SK-N-SH (cell line): ENCODE measurements around the gene ZBTB14. TPM values are rescaled to one million over a fixed set of nuclear protein-coding genes. Genes with fewer than 3 reads are reported as not detected.

Source experiments
- CTCF ChIA-PET: fragments of 300-600, 350-600 bp; formaldehyde crosslinking; extraction: SDS; loops from one replicate; lab custom pipeline; 2021; lab: Yijun Ruan, JAX
- POLR2A ChIA-PET: fragments of 350-600 bp; sonication (Branson Sonifier 250); formaldehyde crosslinking; extraction: SDS; loops from one replicate; lab custom pipeline; 2020; ENCODE audit warnings: antibody characterized with exemption, inconsistent platforms; lab: Yijun Ruan, JAX
- DNase-seq: peaks from one replicate; pipeline ENCODE4 v3.0.0; 2012
- H2AFZ ChIP-seq: fragments of 200-600 bp; sonication (generic); 2 replicates; pipeline ENCODE4 v1.8.1; 2016; ENCODE audit warnings: antibody characterized with exemption, mild to moderate bottlenecking, low read depth
- H3F3A ChIP-seq: fragments of 200-600 bp; sonication (generic); replicated peaks from 2 replicates; pipeline ENCODE3; 2016; ENCODE audit warnings: antibody characterized with exemption, mild to moderate bottlenecking; ENCODE audit not compliant: insufficient read depth
- H3K27ac ChIP-seq, 2 experiments: fragments of 200-500 bp in 1 of 2; fragments of 200-600 bp in 1 of 2; sonication (Bioruptor generic) in 1 of 2; sonication (generic), shearing (Covaris generic) in 1 of 2; 2 replicates each; pipeline versions ENCODE4 v1.5.1 to v1.6.1; 2014 to 2016; ENCODE audit warnings: low read depth in 2 of 2, inconsistent platforms in 1 of 2, low read length in 1 of 2, mild to moderate bottlenecking in 1 of 2, mixed read lengths in 1 of 2
- H3K27me3 ChIP-seq: fragments of 200-600 bp; sonication (generic), shearing (Covaris generic); 2 replicates; pipeline ENCODE4 v1.6.1; 2016; ENCODE audit warnings: mixed run types; ENCODE audit not compliant: insufficient read depth
- H3K36me3 ChIP-seq, 2 experiments: fragments of 200-500 bp in 1 of 2; fragments of 200-600 bp in 1 of 2; sonication (Bioruptor generic) in 1 of 2; sonication (generic) in 1 of 2; replicated peaks in 1 of 2; 2 replicates each; pipeline versions ENCODE3 to v1.5.1; 2014 to 2016; ENCODE audit warnings: low read length in 1 of 2, mild to moderate bottlenecking in 1 of 2; ENCODE audit not compliant: insufficient read depth in 2 of 2, control insufficient read depth in 1 of 2
- H3K4me1 ChIP-seq, 2 experiments: fragments of 200-500 bp in 1 of 2; fragments of 200-600 bp in 1 of 2; sonication (Bioruptor generic) in 1 of 2; sonication (generic), shearing (Covaris generic) in 1 of 2; 2 replicates each; pipeline versions ENCODE4 v1.5.1 to v1.6.1; 2014 to 2016; ENCODE audit warnings: low read depth in 1 of 2, low read length in 1 of 2, mixed run types in 1 of 2; ENCODE audit not compliant: insufficient read depth in 2 of 2, control insufficient read depth in 1 of 2
- H3K4me2 ChIP-seq: fragments of 200-600 bp; sonication (generic), shearing (Covaris generic); 2 replicates; pipeline ENCODE4 v1.6.1; 2017; ENCODE audit warnings: mixed run types
- H3K4me3 ChIP-seq, 2 experiments: fragments of 200-500 bp in 1 of 2; fragments of 200-600 bp in 1 of 2; sonication (Bioruptor generic) in 1 of 2; sonication (generic), shearing (Covaris generic) in 1 of 2; 2 replicates each; pipeline versions ENCODE4 v1.5.1 to v1.8.1; 2014 to 2016; ENCODE audit warnings: low read depth in 2 of 2, inconsistent platforms in 1 of 2, low read length in 1 of 2, mild to moderate bottlenecking in 1 of 2, mixed read lengths in 1 of 2, moderate library complexity in 1 of 2
- H3K79me2 ChIP-seq: fragments of 200-600 bp; sonication (generic); 2 replicates; pipeline ENCODE4 v1.8.1; 2017; ENCODE audit warnings: mild to moderate bottlenecking; ENCODE audit not compliant: insufficient read depth
- H3K9ac ChIP-seq: fragments of 200-600 bp; sonication (generic); 2 replicates; pipeline ENCODE4 v1.6.1; 2017; ENCODE audit warnings: mixed run types
- H3K9me2 ChIP-seq: fragments of 200-600 bp; sonication (generic); 2 replicates; pipeline ENCODE4 v1.6.1; 2017; ENCODE audit warnings: mixed run types
- H3K9me3 ChIP-seq: fragments of 200-600 bp; sonication (generic); 2 replicates; pipeline ENCODE4 v1.6.1; 2017; ENCODE audit warnings: mixed run types, mild to moderate bottlenecking, moderate library complexity
- H4K20me1 ChIP-seq: fragments of 200-600 bp; sonication (generic); 2 replicates; pipeline ENCODE4 v1.6.1; 2017; ENCODE audit warnings: mild to moderate bottlenecking, mixed run types; ENCODE audit not compliant: insufficient read depth
- CHD2 ChIP-seq: fragments of 150-350 bp; IDR thresholded peaks from 2 replicates; pipeline ENCODE4 v1.6.1; 2018; ENCODE audit warnings: low read length; ENCODE audit not compliant: partially characterized antibody
- FOXM1 ChIP-seq: IDR thresholded peaks from 2 replicates; pipeline ENCODE4 v1.4.0; 2012; ENCODE audit warnings: low read depth, mild to moderate bottlenecking
- GABPA ChIP-seq: IDR thresholded peaks from 2 replicates; pipeline ENCODE4 v1.4.0; 2012; ENCODE audit warnings: low read depth, mild to moderate bottlenecking
- MAX ChIP-seq: IDR thresholded peaks from 2 replicates; pipeline ENCODE4 v1.4.0; 2012; ENCODE audit warnings: low read depth
- MEF2A ChIP-seq: IDR thresholded peaks from 2 replicates; pipeline ENCODE4 v1.4.0; 2012; ENCODE audit warnings: low read depth, borderline replicate concordance
- NFIC ChIP-seq: IDR thresholded peaks from 2 replicates; pipeline ENCODE4 v1.4.0; 2012; ENCODE audit warnings: borderline replicate concordance
- RFX5 ChIP-seq: IDR thresholded peaks from 2 replicates; pipeline ENCODE4 v1.6.1; 2012; ENCODE audit warnings: mild to moderate bottlenecking, improper control_type of control experiment, low read length
- RXRA ChIP-seq: IDR thresholded peaks from 2 replicates; pipeline ENCODE4 v1.4.0; 2012; ENCODE audit warnings: low read depth, mild to moderate bottlenecking, borderline replicate concordance
- SIN3A ChIP-seq: IDR thresholded peaks from 2 replicates; pipeline ENCODE4 v1.6.1; 2012; ENCODE audit warnings: low read depth, mild to moderate bottlenecking, low read length, moderate library complexity, borderline replicate concordance
- SMC3 ChIP-seq: IDR thresholded peaks from 2 replicates; pipeline ENCODE4 v1.6.1; 2012; ENCODE audit warnings: low read depth, low read length, improper control_type of control experiment
- TAF1 ChIP-seq: IDR thresholded peaks from 2 replicates; pipeline ENCODE4 v1.6.1; 2012; ENCODE audit warnings: low read depth, mild to moderate bottlenecking, low read length, moderate library complexity, borderline replicate concordance
- USF2 ChIP-seq: fragments of 150-350 bp; IDR thresholded peaks from 2 replicates; pipeline ENCODE4 v1.6.1; 2017; ENCODE audit warnings: antibody characterized with exemption, low read length, low read depth, borderline replicate concordance
- YY1 ChIP-seq: IDR thresholded peaks from 2 replicates; pipeline ENCODE4 v1.4.0; 2012; ENCODE audit warnings: low read depth, mild to moderate bottlenecking
- WGBS: methylation state at CpG from one replicate; pipeline ENCODE4 v1.1.6; 2017; ENCODE audit warnings: low lambda C conversion rate; 5-methylcytosine and 5-hydroxymethylcytosine counted together
- polyA plus RNA-seq, 3 experiments: library from polyadenylated mRNA; depleted of rRNA; stranded (reverse); fragments of >200 nt; gene quantifications; 2 replicates each; pipeline ENCODE4 v1.2.3, GENCODE V29; 2012
- TF ChIP-seq, protein P1 (sequence below): IDR thresholded peaks from 2 replicates; pipeline ENCODE4 v1.6.1; 2012; ENCODE audit warnings: mild to moderate bottlenecking, low read depth, low read length, moderate library complexity
- TF ChIP-seq, protein P2 (sequence below): IDR thresholded peaks from 2 replicates; pipeline ENCODE4 v1.4.0; 2012; ENCODE audit warnings: low read depth, borderline replicate concordance
- TF ChIP-seq, protein P3 (sequence below): fragments of 150-350 bp; IDR thresholded peaks from 2 replicates; pipeline ENCODE4 v1.6.1; 2016; ENCODE audit warnings: mild to moderate bottlenecking, low read depth, low read length
- TF ChIP-seq, protein P4 (sequence below): fragments of 200-600 bp; sonication (generic); IDR thresholded peaks from 2 replicates; pipeline ENCODE4 v1.6.1; 2017; ENCODE audit warnings: antibody characterized with exemption, mild to moderate bottlenecking, moderate library complexity

Gene ZBTB14
- polyA plus RNA-seq, 1 of the 3 experiments (the other 2 are of a cell fraction) = 4.6 TPM

DNA sequence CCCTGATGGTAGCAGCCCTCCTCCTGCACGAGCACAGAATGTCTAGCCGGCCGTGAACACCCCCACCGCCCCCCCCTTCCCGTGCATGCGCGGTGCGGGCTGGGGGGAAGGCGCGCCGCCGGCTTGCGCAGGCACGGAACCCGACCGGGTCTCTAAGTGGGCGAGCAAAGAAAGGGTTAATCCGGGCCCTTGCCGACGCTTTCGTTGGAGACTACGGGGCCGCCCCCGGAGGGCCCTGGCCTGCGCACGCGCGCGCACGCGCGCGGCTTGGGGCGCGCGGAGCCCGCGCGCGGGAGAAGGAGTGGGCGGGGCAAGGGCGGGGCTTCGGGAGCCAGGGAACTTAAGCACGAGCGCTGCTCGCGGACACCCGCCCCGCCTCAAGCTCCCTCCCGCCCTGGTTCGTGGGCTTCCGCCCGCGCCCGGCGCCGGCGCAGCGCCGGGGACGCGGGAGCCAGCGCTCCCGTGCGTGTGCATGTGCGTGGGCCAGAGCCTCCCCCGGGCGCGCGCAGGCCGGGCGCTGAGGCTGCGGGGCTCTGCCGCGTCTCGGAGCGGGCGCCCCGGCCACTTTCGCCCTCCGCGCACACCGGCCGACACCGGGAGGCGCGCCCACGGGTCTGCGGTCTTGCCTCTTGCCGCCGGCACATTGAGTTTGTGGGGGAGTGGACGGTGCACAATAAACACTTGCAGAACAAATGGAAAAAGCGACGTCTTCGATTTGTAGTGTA is 617 bp upstream of the ZBTB14 start (continued):
- TF ChIP-seq USF2 = no peak
- no peak for TF ChIP-seq RXRA
- TF ChIP-seq SMC3 = no peak
- TF ChIP-seq YY1 = no peak
- no peak for TF ChIP-seq NFIC
- TF ChIP-seq MAX = peak; percentile 26; the same call in 1 of the 2 replicates
- no peak for TF ChIP-seq SIN3A
- peak; percentile 43 for TF ChIP-seq CHD2
- TF ChIP-seq, protein P1, sequence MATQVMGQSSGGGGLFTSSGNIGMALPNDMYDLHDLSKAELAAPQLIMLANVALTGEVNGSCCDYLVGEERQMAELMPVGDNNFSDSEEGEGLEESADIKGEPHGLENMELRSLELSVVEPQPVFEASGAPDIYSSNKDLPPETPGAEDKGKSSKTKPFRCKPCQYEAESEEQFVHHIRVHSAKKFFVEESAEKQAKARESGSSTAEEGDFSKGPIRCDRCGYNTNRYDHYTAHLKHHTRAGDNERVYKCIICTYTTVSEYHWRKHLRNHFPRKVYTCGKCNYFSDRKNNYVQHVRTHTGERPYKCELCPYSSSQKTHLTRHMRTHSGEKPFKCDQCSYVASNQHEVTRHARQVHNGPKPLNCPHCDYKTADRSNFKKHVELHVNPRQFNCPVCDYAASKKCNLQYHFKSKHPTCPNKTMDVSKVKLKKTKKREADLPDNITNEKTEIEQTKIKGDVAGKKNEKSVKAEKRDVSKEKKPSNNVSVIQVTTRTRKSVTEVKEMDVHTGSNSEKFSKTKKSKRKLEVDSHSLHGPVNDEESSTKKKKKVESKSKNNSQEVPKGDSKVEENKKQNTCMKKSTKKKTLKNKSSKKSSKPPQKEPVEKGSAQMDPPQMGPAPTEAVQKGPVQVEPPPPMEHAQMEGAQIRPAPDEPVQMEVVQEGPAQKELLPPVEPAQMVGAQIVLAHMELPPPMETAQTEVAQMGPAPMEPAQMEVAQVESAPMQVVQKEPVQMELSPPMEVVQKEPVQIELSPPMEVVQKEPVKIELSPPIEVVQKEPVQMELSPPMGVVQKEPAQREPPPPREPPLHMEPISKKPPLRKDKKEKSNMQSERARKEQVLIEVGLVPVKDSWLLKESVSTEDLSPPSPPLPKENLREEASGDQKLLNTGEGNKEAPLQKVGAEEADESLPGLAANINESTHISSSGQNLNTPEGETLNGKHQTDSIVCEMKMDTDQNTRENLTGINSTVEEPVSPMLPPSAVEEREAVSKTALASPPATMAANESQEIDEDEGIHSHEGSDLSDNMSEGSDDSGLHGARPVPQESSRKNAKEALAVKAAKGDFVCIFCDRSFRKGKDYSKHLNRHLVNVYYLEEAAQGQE = no peak
- no peak for TF ChIP-seq MEF2A
- TF ChIP-seq, all 33 proteins: peak for 5

DNA sequence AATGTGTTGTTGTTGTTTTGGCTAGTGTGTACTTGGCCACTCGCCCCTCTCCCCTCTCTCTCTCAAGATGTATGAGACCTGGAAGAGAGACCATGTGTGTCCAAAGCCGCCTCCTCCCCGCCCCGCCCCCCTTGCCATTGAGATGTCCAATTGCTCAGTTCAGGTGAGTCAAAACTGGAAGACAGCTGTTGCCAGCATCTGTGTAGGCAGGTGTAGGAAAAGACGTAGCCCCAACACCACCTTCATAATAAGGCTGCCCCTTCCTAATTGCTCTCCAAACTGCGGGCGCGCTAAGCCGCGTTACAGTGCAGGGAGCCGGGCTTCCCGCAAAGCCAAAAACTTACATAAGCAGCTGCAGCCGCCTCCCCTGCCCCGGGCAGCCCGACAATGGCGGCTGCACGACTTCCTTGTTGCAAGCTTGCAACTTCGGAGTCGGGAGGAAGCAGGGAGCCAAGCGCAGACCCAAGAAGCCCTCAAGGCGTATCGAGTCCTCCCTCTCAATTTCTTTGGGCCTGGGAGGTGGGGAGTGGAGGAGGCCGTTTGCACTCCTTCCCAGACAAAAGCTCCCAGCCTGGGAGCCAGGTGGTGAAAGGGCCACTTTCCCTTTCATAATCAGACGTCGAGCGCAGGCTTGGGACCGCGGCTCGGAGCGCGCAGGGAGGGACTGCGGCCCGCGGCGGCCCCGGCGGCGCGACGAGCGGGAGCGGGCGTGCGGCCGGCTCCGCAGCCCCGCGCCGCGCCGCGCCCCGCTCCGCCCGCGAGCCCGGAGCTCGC is 882 bp downstream of the ZBTB14 start:
- Histone ChIP-seq H3K27me3 (no peaks in the 10 kb centered on the region), H3F3A (no peaks in the 10 kb centered on the region), H3K9me3 (no peaks in the 10 kb centered on the region), H4K20me1 (no peaks in the 10 kb centered on the region), H3K4me1 (peaks cover 0 to 7% of the 10 kb centered on the region in 2 experiments; a peak in 1 of 4 replicates), H3K9me2 (no peaks in the 10 kb centered on the region), H3K4me2 (peak overlapping the region; percentile 88), H3K79me2 (peaks cover 12% of the 10 kb centered on the region; the same call in 1 of the 2 replicates), H3K36me3 (peaks cover 29 to 33% of the 10 kb centered on the region in 2 experiments), H2AFZ (peak overlapping the region; percentile 89), H3K27ac (peak overlapping the region; percentile 69 to 96), H3K4me3 (peak overlapping the region; percentile 81 to 83), H3K9ac (peak overlapping the region; percentile 77)
- ChIA-PET POLR2A (interaction anchor here (1.9 to 4.2 kb wide), 2 partner anchors 9 to 57 kb away, joined by 11 to 30 read pairs; no protein-coding TSS in a partner anchor), CTCF (interaction anchor here (0.9 to 1.6 kb wide), 4 partner anchors 22 to 57 kb away, joined by 3 to 4 read pairs (median 3); no protein-coding TSS in a partner anchor)
- 2% methylated on average over 14 of the region's 58 CpGs for WGBS
- DNase-seq = peak; percentile 6
- TF ChIP-seq, protein P2, sequence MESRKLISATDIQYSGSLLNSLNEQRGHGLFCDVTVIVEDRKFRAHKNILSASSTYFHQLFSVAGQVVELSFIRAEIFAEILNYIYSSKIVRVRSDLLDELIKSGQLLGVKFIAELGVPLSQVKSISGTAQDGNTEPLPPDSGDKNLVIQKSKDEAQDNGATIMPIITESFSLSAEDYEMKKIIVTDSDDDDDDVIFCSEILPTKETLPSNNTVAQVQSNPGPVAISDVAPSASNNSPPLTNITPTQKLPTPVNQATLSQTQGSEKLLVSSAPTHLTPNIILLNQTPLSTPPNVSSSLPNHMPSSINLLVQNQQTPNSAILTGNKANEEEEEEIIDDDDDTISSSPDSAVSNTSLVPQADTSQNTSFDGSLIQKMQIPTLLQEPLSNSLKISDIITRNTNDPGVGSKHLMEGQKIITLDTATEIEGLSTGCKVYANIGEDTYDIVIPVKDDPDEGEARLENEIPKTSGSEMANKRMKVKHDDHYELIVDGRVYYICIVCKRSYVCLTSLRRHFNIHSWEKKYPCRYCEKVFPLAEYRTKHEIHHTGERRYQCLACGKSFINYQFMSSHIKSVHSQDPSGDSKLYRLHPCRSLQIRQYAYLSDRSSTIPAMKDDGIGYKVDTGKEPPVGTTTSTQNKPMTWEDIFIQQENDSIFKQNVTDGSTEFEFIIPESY = no peak
- TF ChIP-seq, protein P3, sequence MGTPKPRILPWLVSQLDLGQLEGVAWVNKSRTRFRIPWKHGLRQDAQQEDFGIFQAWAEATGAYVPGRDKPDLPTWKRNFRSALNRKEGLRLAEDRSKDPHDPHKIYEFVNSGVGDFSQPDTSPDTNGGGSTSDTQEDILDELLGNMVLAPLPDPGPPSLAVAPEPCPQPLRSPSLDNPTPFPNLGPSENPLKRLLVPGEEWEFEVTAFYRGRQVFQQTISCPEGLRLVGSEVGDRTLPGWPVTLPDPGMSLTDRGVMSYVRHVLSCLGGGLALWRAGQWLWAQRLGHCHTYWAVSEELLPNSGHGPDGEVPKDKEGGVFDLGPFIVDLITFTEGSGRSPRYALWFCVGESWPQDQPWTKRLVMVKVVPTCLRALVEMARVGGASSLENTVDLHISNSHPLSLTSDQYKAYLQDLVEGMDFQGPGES = no peak
- TF ChIP-seq YY1 = peak; percentile 79
- no peak for TF ChIP-seq GABPA
- no peak for TF ChIP-seq RFX5
- TF ChIP-seq, protein P4, sequence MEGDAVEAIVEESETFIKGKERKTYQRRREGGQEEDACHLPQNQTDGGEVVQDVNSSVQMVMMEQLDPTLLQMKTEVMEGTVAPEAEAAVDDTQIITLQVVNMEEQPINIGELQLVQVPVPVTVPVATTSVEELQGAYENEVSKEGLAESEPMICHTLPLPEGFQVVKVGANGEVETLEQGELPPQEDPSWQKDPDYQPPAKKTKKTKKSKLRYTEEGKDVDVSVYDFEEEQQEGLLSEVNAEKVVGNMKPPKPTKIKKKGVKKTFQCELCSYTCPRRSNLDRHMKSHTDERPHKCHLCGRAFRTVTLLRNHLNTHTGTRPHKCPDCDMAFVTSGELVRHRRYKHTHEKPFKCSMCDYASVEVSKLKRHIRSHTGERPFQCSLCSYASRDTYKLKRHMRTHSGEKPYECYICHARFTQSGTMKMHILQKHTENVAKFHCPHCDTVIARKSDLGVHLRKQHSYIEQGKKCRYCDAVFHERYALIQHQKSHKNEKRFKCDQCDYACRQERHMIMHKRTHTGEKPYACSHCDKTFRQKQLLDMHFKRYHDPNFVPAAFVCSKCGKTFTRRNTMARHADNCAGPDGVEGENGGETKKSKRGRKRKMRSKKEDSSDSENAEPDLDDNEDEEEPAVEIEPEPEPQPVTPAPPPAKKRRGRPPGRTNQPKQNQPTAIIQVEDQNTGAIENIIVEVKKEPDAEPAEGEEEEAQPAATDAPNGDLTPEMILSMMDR = no peak
- TF ChIP-seq TAF1 = 0 out of 2 replicates have a peak, but pooled peaks have one; percentile 18
- TF ChIP-seq FOXM1 = no peak
- TF ChIP-seq MAX = no peak
- TF ChIP-seq RXRA = no peak
